CD4-positive, alpha-beta T cell treated with Interleukin-15 for 1 hour (primary cell): ENCODE results near the gene CCDC3.

ENCODE experiments used
- DNase-seq: peaks from one replicate; pipeline ENCODE4 v3.0.0-alpha.2; 2020

Gene CCDC3

GRCh38 chr10:12960941-12961340 is 40.6 kb downstream of the CCDC3 start:
- DNase-seq, result no peak

GRCh38 chr10:12960334-12960898 is 41.1 kb downstream of the CCDC3 start:
- no peak for DNase-seq

- DNase-seq, result no peak
Observed at GRCh38 chr10:12958546-12959110, 42.9 kb downstream of the CCDC3 start.

DNA sequence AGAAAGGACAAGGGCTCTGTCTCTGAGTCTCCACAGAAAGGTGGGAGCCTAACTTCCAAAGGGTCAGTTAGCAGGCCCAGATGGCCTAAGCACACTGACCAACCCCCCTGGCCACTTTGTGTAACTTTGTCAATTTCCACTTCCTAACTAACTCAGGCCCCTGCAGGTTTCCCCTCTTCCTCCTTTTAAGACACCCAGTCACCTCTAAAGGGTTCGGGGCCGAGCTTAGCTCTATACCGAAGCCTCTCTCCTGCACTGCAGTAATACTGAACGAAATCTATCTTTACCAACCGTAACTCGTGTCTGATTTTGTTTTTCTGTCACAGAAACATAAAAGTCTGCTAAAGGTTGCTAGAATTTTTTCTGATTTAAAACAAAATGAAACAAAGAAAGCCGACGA is 44.4 kb downstream of the CCDC3 start:
- no peak for DNase-seq

GRCh38 chr10:12954866-12955265 is 46.6 kb downstream of the CCDC3 start:
- no peak for DNase-seq

DNA sequence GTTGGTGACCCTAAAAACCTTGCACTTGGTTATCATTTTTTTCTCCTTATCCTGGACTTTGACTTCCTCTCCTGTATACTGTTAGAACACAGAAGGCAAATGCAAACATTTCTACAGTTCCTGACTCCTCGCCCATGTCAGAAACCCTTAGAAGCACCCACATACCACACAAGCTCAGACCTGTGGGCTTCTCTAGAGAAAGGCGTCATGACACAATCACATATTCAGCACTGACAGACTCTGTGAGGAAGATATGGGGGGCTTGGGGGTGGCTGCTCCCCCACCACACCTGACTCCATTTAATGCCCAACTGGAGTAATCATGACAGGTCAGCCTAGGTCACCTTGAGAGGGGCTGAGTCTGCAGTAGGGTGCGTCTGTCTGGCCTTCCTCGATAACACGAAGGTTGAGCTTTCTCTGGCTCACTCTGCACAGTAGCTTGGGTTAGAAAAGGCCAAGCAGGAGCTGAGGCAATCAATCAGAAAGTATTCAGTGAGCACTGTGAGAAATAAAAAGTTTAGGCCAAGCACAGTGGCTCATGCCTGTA is 50.9 kb downstream of the CCDC3 start:
- no peak for DNase-seq

DNA sequence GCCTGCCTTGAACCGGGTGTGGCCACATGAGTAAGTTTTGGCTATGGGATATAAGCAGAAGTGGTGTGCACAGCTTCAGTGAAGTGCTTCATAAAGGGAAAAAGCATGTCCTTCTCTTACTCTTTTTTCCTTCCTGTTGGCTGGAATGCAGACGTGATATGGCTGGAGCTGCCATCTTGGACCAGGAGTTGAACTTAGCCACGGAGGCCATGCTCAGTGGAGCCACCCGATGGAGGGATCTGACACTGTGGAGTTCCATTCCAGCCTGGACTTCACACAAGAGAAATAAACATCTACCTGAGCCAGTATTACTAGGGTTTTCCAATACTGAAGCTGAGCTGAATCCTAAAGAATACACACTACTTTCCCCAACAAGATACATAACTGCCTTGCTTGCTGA is 52.3 kb downstream of the CCDC3 start:
- no peak for DNase-seq

GRCh38 chr10:12947741-12948140 is 53.8 kb downstream of the CCDC3 start:
- DNase-seq, result no peak

DNA sequence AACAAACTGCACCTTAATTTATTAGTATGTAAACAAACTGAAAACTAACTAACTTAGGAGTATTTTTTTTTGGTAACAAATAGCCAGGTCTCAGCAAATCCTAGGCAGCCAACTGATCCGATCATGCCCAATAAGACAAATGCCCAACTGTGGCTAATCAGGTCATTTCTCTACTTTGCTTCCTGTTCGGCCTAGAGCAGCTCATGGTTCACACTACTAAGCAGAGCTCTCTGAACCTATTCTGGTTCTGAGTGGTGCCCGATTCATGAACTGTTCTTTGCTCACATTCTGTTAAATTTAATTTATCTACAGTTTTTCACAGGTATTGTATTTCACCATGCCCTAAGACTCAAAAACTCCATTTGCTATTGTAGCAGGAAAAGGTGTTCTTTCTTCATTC is 55.1 kb downstream of the CCDC3 start:
- DNase-seq, result no peak

DNA sequence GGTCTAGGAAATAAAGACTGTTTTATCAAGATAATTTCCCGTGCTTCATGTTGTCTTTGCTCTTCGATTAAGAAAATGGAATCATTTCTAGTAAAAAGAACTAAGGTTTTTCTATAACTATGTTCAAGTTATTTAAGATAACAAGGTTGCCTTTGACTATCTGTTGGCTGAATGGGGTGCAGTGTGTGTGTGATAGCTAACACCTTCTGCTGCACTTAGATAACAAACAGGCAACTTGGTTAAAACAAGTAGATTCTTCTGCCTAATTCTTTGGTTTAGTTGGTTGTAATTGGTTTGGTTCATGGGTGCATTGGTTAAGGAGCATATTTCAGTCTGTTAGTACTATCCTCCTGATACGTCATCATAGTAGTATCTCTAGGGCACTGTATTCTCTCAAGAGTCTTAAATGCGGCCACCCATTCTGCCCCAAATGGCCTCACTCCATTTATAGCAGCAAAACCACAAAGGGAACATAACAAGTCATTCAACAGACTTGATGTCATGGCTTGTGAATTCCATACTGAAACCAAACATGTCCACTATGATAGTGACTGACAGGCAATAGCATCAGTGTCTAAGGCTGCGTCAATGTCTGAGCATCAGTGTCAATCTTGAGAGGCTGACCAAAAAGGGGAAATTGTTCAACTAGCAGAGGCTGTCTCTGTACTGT is 55.7 kb downstream of the CCDC3 start:
- DNase-seq, result no peak

- no peak for DNase-seq
Observed at GRCh38 chr10:12944931-12945330, 56.6 kb downstream of the CCDC3 start.

- DNase-seq, result no peak
Observed at GRCh38 chr10:12943425-12943824, 58.1 kb downstream of the CCDC3 start.

DNA sequence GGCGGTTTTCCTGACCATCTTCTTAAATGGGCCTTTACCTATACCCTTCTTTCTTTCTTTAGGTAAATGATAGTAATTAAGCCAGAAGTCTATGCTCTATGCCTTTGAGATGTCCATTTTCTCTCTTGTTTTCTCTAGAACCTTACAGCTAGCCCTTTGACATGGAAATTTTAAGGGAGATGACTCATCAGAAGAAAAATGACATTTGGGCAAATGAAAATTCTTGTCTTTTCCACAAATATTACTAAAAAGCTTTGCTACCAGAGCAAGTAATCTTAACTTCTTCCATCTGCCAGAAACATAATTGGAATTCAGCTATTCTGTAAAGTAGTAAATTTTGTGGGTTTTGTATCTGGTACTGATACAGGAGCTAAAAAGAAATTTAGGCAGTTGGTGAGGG is 59.5 kb downstream of the CCDC3 start:
- DNase-seq, result no peak

GRCh38 chr10:12940791-12941190 is 60.7 kb downstream of the CCDC3 start:
- no peak for DNase-seq

DNA sequence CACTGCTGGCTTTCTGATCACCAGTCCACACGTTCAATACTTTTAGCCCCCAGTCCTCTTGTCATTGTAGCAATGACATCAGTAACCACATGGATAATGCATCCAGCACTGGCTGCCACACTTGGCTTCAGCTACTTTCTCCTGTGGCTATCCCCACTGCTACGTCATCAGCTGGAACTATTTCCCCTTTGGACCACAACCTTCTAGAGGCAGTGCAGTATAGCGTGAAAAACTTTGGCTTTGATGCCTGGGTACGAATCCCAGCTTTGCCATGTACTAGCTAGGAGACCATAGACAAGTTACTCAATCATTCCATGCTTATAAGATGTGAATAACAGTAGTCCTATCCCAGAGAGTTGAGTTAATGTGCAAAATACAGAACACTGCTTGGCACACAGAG is 63.2 kb downstream of the CCDC3 start:
- DNase-seq, result no peak

DNA sequence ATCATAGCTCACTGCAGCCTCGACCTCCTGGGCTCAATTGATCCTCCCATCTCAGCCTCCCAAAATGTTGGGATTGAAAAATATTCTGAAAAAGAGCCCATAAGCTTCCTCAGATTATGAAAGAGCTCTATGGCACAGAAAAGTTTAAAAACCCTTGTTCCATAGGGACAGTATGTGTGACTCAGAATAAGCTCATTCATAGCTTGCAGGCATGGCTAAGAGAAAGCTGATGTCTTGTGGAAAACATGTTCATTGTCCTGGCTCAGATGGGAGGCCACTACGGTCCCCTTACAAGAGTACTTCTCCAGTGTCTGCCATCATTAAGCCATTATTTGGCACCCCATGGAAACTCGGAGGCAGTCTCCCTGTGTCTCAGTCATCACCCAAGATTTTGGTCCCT is 64.0 kb downstream of the CCDC3 start:
- no peak for DNase-seq

DNA sequence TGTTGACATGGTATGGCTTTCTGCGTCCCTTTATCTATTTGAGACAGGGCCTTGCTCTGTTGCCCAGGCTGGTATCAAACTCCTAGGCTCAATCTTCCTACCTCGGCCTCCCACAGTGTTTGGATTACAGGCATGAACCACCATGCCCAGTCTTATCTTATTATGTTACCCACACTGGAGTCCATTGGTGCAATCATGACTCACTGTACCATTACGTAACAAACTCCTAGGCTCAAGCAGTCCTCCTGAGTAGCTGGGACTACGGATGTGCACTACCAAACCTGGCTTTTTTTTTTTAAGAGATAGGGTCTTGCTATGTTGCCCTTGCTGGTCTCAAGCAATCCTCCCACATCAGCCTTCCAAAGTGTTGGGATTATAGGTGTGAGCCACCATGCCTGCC is 66.7 kb downstream of the CCDC3 start:
- no peak for DNase-seq

- no peak for DNase-seq
Observed at GRCh38 chr10:12929381-12929780, 72.1 kb downstream of the CCDC3 start.

GRCh38 chr10:12928571-12928970 is 72.9 kb downstream of the CCDC3 start:
- DNase-seq, result no peak

DNA sequence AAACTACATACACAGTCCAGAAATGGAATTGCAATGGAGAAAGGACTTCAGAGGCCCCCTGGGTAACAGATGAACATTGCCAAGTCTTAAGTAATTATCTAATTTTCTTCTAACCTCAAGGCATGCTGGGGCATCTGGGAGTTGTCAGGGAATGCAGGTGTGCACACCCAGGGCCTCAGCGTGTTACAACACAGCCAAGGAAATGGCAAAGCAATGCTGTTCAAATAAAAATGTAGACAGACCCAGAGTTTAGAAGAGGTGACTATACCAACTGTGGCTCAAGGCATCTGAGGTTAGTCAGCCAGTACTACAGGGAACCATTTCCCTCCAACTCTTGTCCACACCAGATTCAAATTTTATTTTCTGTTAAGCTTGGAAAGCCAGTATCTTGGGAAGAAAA is 73.6 kb downstream of the CCDC3 start:
- DNase-seq, result no peak

GRCh38 chr10:12925845-12926244 is 75.7 kb downstream of the CCDC3 start:
- DNase-seq, result no peak

- no peak for DNase-seq
Observed at GRCh38 chr10:12924911-12925310, 76.6 kb downstream of the CCDC3 start.

DNA sequence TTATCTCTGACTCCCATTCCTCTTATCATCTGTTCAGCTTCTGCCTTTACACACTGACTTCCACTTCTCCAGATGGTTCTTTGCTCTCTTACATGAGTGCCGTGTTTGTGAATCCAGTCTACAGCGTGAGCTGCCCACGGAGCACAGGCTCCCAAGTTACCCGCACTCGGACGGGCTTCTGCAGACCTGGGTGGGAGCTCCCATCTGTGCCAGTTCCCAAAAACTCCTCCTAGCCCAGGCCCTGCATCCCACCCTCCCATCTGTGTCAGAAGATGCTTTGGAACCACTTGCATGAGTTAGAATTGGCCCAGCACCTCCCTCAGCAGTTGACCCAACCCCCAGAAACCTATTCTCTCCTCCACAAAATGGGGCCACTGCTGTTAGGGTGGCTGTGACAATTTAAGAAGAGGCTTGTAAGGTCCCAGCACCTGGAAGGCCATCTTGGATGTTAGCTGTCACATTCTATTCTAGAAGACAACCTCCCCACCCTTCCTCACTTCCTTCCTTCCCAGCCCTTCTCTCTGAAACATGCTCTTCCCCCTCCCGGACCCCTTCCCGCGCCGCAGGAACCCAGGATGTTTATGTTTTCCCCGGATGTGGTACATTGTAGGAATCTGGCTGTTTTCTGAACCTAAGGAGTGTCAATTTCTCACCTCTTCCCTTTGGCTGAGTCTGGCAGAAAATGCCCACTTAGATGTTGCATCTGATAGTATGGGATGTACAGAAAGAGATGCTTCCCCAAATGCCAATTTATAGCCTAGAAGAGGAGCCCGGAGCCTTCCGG is 79.2 kb downstream of the CCDC3 start:
- no peak for DNase-seq

DNA sequence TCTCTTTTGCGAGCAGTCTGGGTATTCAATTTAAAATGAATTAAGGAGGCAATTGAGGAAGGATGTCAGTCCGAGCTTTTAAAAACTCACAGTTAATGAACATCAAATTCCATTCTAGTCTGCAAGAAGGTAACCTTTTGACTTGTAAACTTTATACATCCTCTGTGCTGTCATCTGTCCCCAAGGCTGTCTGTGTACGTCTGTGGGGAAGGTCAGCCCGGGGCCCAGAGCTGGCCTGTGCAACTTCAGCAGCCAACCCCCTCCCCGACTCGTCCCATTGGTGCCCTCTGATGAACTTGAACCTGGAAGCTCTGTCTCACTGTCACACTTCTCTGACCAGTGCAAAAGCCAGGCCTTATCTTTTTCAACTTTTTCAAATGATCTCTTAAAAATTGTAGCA is 80.3 kb downstream of the CCDC3 start:
- no peak for DNase-seq
